ENCODE measurements around the gene MISP. TPM values are rescaled to one million over a fixed set of nuclear protein-coding genes. Genes with fewer than 3 reads are reported as not detected.
A peak's percentile ranks its signal among the peaks of the same experiment; 100 is the strongest.

Gene MISP
- total RNA-seq, 6 experiments from 2014 or later, result 0.05 to 0.07 TPM; not detected in 4

DNA sequence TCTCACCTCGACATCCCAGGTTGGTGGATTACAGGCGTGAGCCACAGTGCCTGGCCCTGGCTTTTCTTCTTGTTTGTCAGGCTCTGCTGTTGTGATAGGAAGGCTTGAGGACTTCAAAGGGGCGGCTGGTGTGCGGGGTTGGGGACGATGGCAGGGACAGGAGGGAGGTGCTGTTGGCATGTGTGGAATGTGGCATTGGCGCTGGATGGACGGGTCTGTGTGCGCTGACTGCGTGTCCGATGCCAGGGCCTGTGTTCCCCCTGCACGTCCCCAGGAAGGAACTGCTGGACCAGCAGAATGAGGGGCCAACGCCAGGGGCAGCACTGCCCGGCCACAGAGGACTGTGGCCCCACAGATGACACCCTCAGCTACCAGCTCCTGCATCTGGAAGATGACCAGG, 33.6 kb downstream of the MISP start:
- no peak overlapping the region for H3K4me3 Mint-ChIP-seq
- DNase-seq, result no peak
- no peaks in the 10 kb centered on the region for H3K27me3 Mint-ChIP-seq (ENCODE audit: insufficient read depth)
- H3K9me3 Mint-ChIP-seq, result no peaks in the 10 kb centered on the region
- no peak overlapping the region for H3K27ac Mint-ChIP-seq
- H3K36me3 Mint-ChIP-seq (ENCODE audit: low read depth), result no peaks in the 10 kb centered on the region
- H3K4me1 Mint-ChIP-seq (ENCODE audit: low read depth), result peaks cover 21% of the 10 kb centered on the region
- TF ChIP-seq, protein P1, sequence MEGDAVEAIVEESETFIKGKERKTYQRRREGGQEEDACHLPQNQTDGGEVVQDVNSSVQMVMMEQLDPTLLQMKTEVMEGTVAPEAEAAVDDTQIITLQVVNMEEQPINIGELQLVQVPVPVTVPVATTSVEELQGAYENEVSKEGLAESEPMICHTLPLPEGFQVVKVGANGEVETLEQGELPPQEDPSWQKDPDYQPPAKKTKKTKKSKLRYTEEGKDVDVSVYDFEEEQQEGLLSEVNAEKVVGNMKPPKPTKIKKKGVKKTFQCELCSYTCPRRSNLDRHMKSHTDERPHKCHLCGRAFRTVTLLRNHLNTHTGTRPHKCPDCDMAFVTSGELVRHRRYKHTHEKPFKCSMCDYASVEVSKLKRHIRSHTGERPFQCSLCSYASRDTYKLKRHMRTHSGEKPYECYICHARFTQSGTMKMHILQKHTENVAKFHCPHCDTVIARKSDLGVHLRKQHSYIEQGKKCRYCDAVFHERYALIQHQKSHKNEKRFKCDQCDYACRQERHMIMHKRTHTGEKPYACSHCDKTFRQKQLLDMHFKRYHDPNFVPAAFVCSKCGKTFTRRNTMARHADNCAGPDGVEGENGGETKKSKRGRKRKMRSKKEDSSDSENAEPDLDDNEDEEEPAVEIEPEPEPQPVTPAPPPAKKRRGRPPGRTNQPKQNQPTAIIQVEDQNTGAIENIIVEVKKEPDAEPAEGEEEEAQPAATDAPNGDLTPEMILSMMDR (IDR thresholded peaks at IDR 0.05), result no peak

DNA sequence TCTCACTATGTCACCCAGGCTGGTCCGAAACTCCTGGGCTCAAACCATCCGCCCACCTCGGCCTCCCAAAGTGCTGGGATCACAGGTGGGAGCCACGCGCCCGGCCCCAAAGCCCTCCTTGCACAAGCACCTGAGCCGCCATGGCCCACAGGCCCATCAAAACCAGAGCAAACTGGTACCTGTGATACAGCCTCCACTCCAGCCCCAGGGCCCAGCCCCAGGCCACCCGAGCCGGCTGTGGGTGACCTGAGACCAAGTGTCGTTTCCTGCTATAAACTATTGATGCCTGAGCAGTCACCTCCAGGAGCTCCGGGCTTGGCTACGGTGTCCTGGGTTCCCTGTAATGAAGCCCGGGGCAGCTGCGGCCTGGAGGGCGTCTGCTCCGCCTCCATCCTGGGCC, 36.6 kb downstream of the MISP start:
- DNase-seq, result no peak
- Mint-ChIP-seq H3K27ac (no peak overlapping the region), H3K27me3 (ENCODE audit: insufficient read depth) (no peaks in the 10 kb centered on the region), H3K36me3 (ENCODE audit: low read depth) (no peaks in the 10 kb centered on the region), H3K4me1 (ENCODE audit: low read depth) (peaks cover 20% of the 10 kb centered on the region), H3K4me3 (no peak overlapping the region), H3K9me3 (no peaks in the 10 kb centered on the region)
- TF ChIP-seq, protein P1 (IDR thresholded peaks at IDR 0.05), result no peak

DNA sequence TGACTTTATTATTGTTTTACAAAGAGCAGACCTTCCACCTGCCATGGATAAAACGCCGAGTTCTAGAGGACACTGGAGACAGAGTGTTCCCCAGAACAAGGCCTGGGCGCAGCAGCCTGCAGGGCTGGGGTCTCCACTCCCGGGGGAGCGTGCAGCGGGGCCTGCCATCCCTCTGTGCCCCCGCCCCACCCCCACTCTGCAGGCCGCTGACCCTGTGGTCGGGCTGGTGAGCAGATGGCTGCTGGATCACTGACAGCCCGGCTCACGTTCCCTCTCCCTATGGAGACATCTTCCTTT, 37.7 kb downstream of the MISP start:
- H3K27ac Mint-ChIP-seq, result peak overlapping the region; percentile 30; the same call in 1 of the 2 replicates
- TF ChIP-seq, protein P1 (IDR thresholded peaks at IDR 0.05), result no peak
- H3K4me3 Mint-ChIP-seq, result no peak overlapping the region
- no peaks in the 10 kb centered on the region for H3K27me3 Mint-ChIP-seq (ENCODE audit: insufficient read depth)
- no peaks in the 10 kb centered on the region for H3K36me3 Mint-ChIP-seq (ENCODE audit: low read depth)
- no peak for DNase-seq
- H3K9me3 Mint-ChIP-seq, result no peaks in the 10 kb centered on the region
- peaks cover 12% of the 10 kb centered on the region for H3K4me1 Mint-ChIP-seq (ENCODE audit: low read depth)

DNA sequence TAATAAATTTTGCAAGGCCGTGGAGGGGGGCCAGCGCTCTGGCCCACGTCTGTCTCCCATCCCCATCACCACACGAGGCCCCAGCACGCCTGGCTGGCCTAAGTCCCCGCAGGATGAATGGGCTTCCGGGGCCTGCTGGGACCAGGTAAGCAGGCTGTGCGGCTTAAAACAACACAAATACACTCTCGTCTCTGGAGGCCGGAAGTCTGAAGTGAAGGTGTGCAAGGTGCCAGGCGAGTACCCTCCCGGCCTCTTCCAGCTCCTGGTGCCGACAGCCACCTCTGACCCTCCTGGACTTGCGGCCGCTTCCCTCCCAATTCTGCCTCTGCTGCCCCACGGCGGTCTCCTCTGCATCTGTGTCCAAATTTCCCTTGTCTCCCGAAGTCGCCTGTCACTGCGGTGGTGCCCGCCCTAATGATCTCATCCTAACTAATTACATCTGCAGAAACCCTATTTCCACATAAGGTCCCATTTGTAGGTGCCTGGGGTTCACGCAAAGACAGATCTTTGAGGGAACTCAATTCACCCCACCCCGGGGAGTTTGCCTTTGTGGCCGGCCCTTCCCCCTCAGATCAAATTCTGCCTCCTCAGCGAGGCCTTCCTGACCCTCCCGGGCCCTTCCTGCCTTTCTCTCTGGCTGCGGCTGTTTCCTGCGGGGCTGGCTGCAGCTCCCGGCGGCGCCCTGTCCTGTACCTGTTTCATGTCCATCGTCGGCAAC, 38.2 kb downstream of the MISP start:
- TF ChIP-seq, protein P1 (IDR thresholded peaks at IDR 0.05), result no peak

DNA sequence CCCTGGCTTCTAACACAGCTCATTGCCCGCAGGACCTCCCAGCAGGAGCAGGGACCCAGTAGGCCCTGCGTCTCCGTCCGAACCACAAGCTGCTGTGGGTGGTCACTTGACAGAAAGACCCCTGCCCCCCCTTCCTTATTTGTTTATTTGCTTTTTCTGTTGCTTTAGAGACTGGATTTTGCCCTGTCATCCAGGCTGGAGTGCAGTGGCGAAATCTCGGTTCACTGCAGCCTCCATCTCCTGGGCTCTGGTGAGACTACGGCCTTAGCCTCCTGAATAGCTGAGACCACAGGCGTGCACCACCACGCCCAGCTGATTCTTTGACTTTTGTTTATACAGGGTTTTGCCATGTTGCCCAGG, 38.8 kb downstream of the MISP start:
- Mint-ChIP-seq H3K27ac (peak overlapping the region; percentile 30; the same call in 1 of the 2 replicates), H3K4me3 (peak overlapping the region; percentile 45; the same call in 1 of the 2 replicates), H3K4me1 (ENCODE audit: low read depth) (peaks cover 12% of the 10 kb centered on the region), H3K27me3 (ENCODE audit: insufficient read depth) (no peaks in the 10 kb centered on the region), H3K9me3 (no peaks in the 10 kb centered on the region), H3K36me3 (ENCODE audit: low read depth) (no peaks in the 10 kb centered on the region)
- TF ChIP-seq, protein P1 (IDR thresholded peaks at IDR 0.05), result no peak
- no peak for DNase-seq

More for the DNA sequence above, 38.2 kb downstream of the MISP start:
- Mint-ChIP-seq H3K4me3 (peak overlapping the region; percentile 45; the same call in 1 of the 2 replicates), H3K36me3 (ENCODE audit: low read depth) (no peaks in the 10 kb centered on the region), H3K27ac (peak overlapping the region; percentile 30; the same call in 1 of the 2 replicates), H3K4me1 (ENCODE audit: low read depth) (peaks cover 12% of the 10 kb centered on the region), H3K27me3 (ENCODE audit: insufficient read depth) (no peaks in the 10 kb centered on the region), H3K9me3 (no peaks in the 10 kb centered on the region)
- DNase-seq, result no peak
